SK-N-SH (cell line): ENCODE data around the gene FRA10AC1. TPM values are rescaled to one million over a fixed set of nuclear protein-coding genes. Genes with fewer than 3 reads are reported as not detected.

Source experiments
- CTCF ChIA-PET: fragments of 300-600, 350-600 bp; formaldehyde crosslinking; extraction: SDS; loops from one replicate; lab custom pipeline; 2021; lab: Yijun Ruan, JAX
- POLR2A ChIA-PET: fragments of 350-600 bp; sonication (Branson Sonifier 250); formaldehyde crosslinking; extraction: SDS; loops from one replicate; lab custom pipeline; 2020; ENCODE audit warnings: antibody characterized with exemption, inconsistent platforms; lab: Yijun Ruan, JAX
- DNase-seq: peaks from one replicate; pipeline ENCODE4 v3.0.0; 2012
- H2AFZ ChIP-seq: fragments of 200-600 bp; sonication (generic); 2 replicates; pipeline ENCODE4 v1.8.1; 2016; ENCODE audit warnings: antibody characterized with exemption, mild to moderate bottlenecking, low read depth
- H3F3A ChIP-seq: fragments of 200-600 bp; sonication (generic); replicated peaks from 2 replicates; pipeline ENCODE3; 2016; ENCODE audit warnings: antibody characterized with exemption, mild to moderate bottlenecking; ENCODE audit not compliant: insufficient read depth
- H3K27ac ChIP-seq, 2 experiments: fragments of 200-500 bp in 1 of 2; fragments of 200-600 bp in 1 of 2; sonication (Bioruptor generic) in 1 of 2; sonication (generic), shearing (Covaris generic) in 1 of 2; 2 replicates each; pipeline versions ENCODE4 v1.5.1 to v1.6.1; 2014 to 2016; ENCODE audit warnings: low read depth in 2 of 2, inconsistent platforms in 1 of 2, low read length in 1 of 2, mild to moderate bottlenecking in 1 of 2, mixed read lengths in 1 of 2
- H3K27me3 ChIP-seq: fragments of 200-600 bp; sonication (generic), shearing (Covaris generic); 2 replicates; pipeline ENCODE4 v1.6.1; 2016; ENCODE audit warnings: mixed run types; ENCODE audit not compliant: insufficient read depth
- H3K36me3 ChIP-seq, 2 experiments: fragments of 200-500 bp in 1 of 2; fragments of 200-600 bp in 1 of 2; sonication (Bioruptor generic) in 1 of 2; sonication (generic) in 1 of 2; replicated peaks in 1 of 2; 2 replicates each; pipeline versions ENCODE3 to v1.5.1; 2014 to 2016; ENCODE audit warnings: low read length in 1 of 2, mild to moderate bottlenecking in 1 of 2; ENCODE audit not compliant: insufficient read depth in 2 of 2, control insufficient read depth in 1 of 2
- H3K4me1 ChIP-seq, 2 experiments: fragments of 200-500 bp in 1 of 2; fragments of 200-600 bp in 1 of 2; sonication (Bioruptor generic) in 1 of 2; sonication (generic), shearing (Covaris generic) in 1 of 2; 2 replicates each; pipeline versions ENCODE4 v1.5.1 to v1.6.1; 2014 to 2016; ENCODE audit warnings: low read depth in 1 of 2, low read length in 1 of 2, mixed run types in 1 of 2; ENCODE audit not compliant: insufficient read depth in 2 of 2, control insufficient read depth in 1 of 2
- H3K4me2 ChIP-seq: fragments of 200-600 bp; sonication (generic), shearing (Covaris generic); 2 replicates; pipeline ENCODE4 v1.6.1; 2017; ENCODE audit warnings: mixed run types
- H3K4me3 ChIP-seq, 2 experiments: fragments of 200-500 bp in 1 of 2; fragments of 200-600 bp in 1 of 2; sonication (Bioruptor generic) in 1 of 2; sonication (generic), shearing (Covaris generic) in 1 of 2; 2 replicates each; pipeline versions ENCODE4 v1.5.1 to v1.8.1; 2014 to 2016; ENCODE audit warnings: low read depth in 2 of 2, inconsistent platforms in 1 of 2, low read length in 1 of 2, mild to moderate bottlenecking in 1 of 2, mixed read lengths in 1 of 2, moderate library complexity in 1 of 2
- H3K79me2 ChIP-seq: fragments of 200-600 bp; sonication (generic); 2 replicates; pipeline ENCODE4 v1.8.1; 2017; ENCODE audit warnings: mild to moderate bottlenecking; ENCODE audit not compliant: insufficient read depth
- H3K9ac ChIP-seq: fragments of 200-600 bp; sonication (generic); 2 replicates; pipeline ENCODE4 v1.6.1; 2017; ENCODE audit warnings: mixed run types
- H3K9me2 ChIP-seq: fragments of 200-600 bp; sonication (generic); 2 replicates; pipeline ENCODE4 v1.6.1; 2017; ENCODE audit warnings: mixed run types
- H3K9me3 ChIP-seq: fragments of 200-600 bp; sonication (generic); 2 replicates; pipeline ENCODE4 v1.6.1; 2017; ENCODE audit warnings: mixed run types, mild to moderate bottlenecking, moderate library complexity
- H4K20me1 ChIP-seq: fragments of 200-600 bp; sonication (generic); 2 replicates; pipeline ENCODE4 v1.6.1; 2017; ENCODE audit warnings: mild to moderate bottlenecking, mixed run types; ENCODE audit not compliant: insufficient read depth
- ELF1 ChIP-seq: IDR thresholded peaks from 2 replicates; pipeline ENCODE4 v1.4.0; 2012
- EZH2phosphoT487 ChIP-seq: fragments of 200-600 bp; sonication (generic); IDR thresholded peaks from 2 replicates; pipeline ENCODE4 v1.6.1; 2017; ENCODE audit warnings: low read depth, mixed run types, mild to moderate bottlenecking, antibody characterized with exemption, moderate library complexity, borderline replicate concordance
- FOSL2 ChIP-seq: IDR thresholded peaks from 2 replicates; pipeline ENCODE4 v1.4.0; 2012; ENCODE audit warnings: low read depth, mild to moderate bottlenecking, moderate library complexity, borderline replicate concordance
- FOXJ3 ChIP-seq: sonication (generic); formaldehyde crosslinking; IDR thresholded peaks from 2 replicates; pipeline ENCODE4 v1.5.1; 2020; ENCODE audit warnings: mild to moderate bottlenecking, missing genetic modification reagents
- IRF3 ChIP-seq: fragments of 150-350 bp; IDR thresholded peaks from 2 replicates; pipeline ENCODE4 v1.6.1; 2016; ENCODE audit warnings: mild to moderate bottlenecking, low read depth, low read length
- NRF1 ChIP-seq: IDR thresholded peaks from 2 replicates; pipeline ENCODE4 v1.6.1; 2012; ENCODE audit warnings: low read depth, mild to moderate bottlenecking, low read length
- POLR2AphosphoS5 ChIP-seq: IDR thresholded peaks from 2 replicates; pipeline ENCODE4 v1.6.1; 2012; ENCODE audit warnings: low read depth, low read length
- RAD21 ChIP-seq: IDR thresholded peaks from 2 replicates; pipeline ENCODE4 v1.6.1; 2012; ENCODE audit warnings: mild to moderate bottlenecking, low read length
- RXRA ChIP-seq: IDR thresholded peaks from 2 replicates; pipeline ENCODE4 v1.4.0; 2012; ENCODE audit warnings: low read depth, mild to moderate bottlenecking, borderline replicate concordance
- WGBS: methylation state at CpG from one replicate; pipeline ENCODE4 v1.1.6; 2017; ENCODE audit warnings: low lambda C conversion rate; 5-methylcytosine and 5-hydroxymethylcytosine counted together
- polyA plus RNA-seq, 3 experiments: library from polyadenylated mRNA; depleted of rRNA; stranded (reverse); fragments of >200 nt; gene quantifications; 2 replicates each; pipeline ENCODE4 v1.2.3, GENCODE V29; 2012
- TF ChIP-seq, protein P1 (sequence below): IDR thresholded peaks from 2 replicates; pipeline ENCODE4 v1.6.1; 2012; ENCODE audit warnings: mild to moderate bottlenecking, low read depth, low read length, moderate library complexity
- TF ChIP-seq, protein P2 (sequence below): fragments of 150-350 bp; IDR thresholded peaks from 2 replicates; pipeline ENCODE4 v1.6.1; 2017; ENCODE audit warnings: antibody characterized with exemption, low read length, low read depth, borderline replicate concordance
- TF ChIP-seq, protein P3 (sequence below): fragments of 200-600 bp; sonication (generic); IDR thresholded peaks from 2 replicates; pipeline ENCODE4 v1.6.1; 2017; ENCODE audit warnings: antibody characterized with exemption, mild to moderate bottlenecking, moderate library complexity

Gene FRA10AC1
- polyA plus RNA-seq, 1 of the 3 experiments (the other 2 are of a cell fraction), result 3.9 TPM

DNA sequence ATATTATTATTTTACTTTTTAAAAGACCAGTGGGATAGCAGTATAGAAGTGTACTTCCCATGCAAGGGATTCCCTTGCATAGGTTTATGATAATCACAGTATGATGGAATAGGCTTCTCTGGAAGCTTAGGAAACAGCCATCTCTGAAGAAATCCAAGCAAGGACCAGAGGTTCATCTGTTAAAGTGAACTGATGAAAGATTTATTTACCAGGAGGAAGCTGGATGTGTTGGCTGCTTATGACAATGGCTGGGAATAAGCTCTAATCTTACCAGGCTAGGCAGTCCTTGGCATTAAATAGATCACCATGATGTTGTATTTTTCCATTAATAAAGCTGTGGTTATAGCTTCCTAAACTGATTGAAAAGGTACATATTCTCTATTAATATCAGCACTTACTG, 32.0 kb downstream of the FRA10AC1 start:
- H3K9ac ChIP-seq, result no peak overlapping the region
- no peaks in the 10 kb centered on the region for H3K79me2 ChIP-seq
- no peaks in the 10 kb centered on the region for H3K4me1 ChIP-seq
- no peak for DNase-seq
- POLR2A ChIA-PET, result no interaction called here
- TF ChIP-seq, protein P1, sequence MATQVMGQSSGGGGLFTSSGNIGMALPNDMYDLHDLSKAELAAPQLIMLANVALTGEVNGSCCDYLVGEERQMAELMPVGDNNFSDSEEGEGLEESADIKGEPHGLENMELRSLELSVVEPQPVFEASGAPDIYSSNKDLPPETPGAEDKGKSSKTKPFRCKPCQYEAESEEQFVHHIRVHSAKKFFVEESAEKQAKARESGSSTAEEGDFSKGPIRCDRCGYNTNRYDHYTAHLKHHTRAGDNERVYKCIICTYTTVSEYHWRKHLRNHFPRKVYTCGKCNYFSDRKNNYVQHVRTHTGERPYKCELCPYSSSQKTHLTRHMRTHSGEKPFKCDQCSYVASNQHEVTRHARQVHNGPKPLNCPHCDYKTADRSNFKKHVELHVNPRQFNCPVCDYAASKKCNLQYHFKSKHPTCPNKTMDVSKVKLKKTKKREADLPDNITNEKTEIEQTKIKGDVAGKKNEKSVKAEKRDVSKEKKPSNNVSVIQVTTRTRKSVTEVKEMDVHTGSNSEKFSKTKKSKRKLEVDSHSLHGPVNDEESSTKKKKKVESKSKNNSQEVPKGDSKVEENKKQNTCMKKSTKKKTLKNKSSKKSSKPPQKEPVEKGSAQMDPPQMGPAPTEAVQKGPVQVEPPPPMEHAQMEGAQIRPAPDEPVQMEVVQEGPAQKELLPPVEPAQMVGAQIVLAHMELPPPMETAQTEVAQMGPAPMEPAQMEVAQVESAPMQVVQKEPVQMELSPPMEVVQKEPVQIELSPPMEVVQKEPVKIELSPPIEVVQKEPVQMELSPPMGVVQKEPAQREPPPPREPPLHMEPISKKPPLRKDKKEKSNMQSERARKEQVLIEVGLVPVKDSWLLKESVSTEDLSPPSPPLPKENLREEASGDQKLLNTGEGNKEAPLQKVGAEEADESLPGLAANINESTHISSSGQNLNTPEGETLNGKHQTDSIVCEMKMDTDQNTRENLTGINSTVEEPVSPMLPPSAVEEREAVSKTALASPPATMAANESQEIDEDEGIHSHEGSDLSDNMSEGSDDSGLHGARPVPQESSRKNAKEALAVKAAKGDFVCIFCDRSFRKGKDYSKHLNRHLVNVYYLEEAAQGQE, result no peak
- TF ChIP-seq ELF1 (no peak), RAD21 (no peak), RXRA (no peak), NRF1 (no peak), EZH2phosphoT487 (no peak)
- TF ChIP-seq, protein P2, sequence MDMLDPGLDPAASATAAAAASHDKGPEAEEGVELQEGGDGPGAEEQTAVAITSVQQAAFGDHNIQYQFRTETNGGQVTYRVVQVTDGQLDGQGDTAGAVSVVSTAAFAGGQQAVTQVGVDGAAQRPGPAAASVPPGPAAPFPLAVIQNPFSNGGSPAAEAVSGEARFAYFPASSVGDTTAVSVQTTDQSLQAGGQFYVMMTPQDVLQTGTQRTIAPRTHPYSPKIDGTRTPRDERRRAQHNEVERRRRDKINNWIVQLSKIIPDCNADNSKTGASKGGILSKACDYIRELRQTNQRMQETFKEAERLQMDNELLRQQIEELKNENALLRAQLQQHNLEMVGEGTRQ, result no peak
- TF ChIP-seq, protein P3, sequence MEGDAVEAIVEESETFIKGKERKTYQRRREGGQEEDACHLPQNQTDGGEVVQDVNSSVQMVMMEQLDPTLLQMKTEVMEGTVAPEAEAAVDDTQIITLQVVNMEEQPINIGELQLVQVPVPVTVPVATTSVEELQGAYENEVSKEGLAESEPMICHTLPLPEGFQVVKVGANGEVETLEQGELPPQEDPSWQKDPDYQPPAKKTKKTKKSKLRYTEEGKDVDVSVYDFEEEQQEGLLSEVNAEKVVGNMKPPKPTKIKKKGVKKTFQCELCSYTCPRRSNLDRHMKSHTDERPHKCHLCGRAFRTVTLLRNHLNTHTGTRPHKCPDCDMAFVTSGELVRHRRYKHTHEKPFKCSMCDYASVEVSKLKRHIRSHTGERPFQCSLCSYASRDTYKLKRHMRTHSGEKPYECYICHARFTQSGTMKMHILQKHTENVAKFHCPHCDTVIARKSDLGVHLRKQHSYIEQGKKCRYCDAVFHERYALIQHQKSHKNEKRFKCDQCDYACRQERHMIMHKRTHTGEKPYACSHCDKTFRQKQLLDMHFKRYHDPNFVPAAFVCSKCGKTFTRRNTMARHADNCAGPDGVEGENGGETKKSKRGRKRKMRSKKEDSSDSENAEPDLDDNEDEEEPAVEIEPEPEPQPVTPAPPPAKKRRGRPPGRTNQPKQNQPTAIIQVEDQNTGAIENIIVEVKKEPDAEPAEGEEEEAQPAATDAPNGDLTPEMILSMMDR, result no peak
- H3K27ac ChIP-seq, result no peak overlapping the region
- H2AFZ ChIP-seq, result no peak overlapping the region
- H4K20me1 ChIP-seq, result no peaks in the 10 kb centered on the region
- no peaks in the 10 kb centered on the region for H3K9me2 ChIP-seq
- H3K36me3 ChIP-seq, result peaks cover 64 to 80% of the 10 kb centered on the region in 2 experiments
- H3K27me3 ChIP-seq, result no peaks in the 10 kb centered on the region
- no peaks in the 10 kb centered on the region for H3K9me3 ChIP-seq
- H3K4me2 ChIP-seq, result no peak overlapping the region
- H3K4me3 ChIP-seq, result no peak overlapping the region
- CTCF ChIA-PET, result interaction anchor here (0.5 to 1.9 kb wide), 4 partner anchors 10 to 116 kb away, joined by 3 to 8 read pairs (median 4); partner anchors contain the start of gene FRA10AC1
- no peaks in the 10 kb centered on the region for H3F3A ChIP-seq

- no peak overlapping the region for H3K27ac ChIP-seq
- TF ChIP-seq IRF3 (no peak), POLR2AphosphoS5 (no peak), FOXJ3 (no peak), FOSL2 (no peak)
- H3K9ac ChIP-seq, result no peak overlapping the region
- no peaks in the 10 kb centered on the region for H3F3A ChIP-seq
- no peaks in the 10 kb centered on the region for H3K79me2 ChIP-seq
- no peak overlapping the region for H3K4me3 ChIP-seq
- WGBS, result 98% methylated on average over 3 of the region's 3 CpGs
- H3K4me2 ChIP-seq, result no peak overlapping the region
- H4K20me1 ChIP-seq, result no peaks in the 10 kb centered on the region
- no peaks in the 10 kb centered on the region for H3K27me3 ChIP-seq
- H2AFZ ChIP-seq, result no peak overlapping the region
- H3K9me2 ChIP-seq, result no peaks in the 10 kb centered on the region
- DNase-seq, result no peak
- H3K36me3 ChIP-seq, result peaks cover 56 to 60% of the 10 kb centered on the region in 2 experiments
- CTCF ChIA-PET, result interaction anchor here (1.4 kb wide), 1 partner anchor 117 kb away, joined by 5 read pairs; no protein-coding TSS in a partner anchor
- H3K9me3 ChIP-seq, result no peaks in the 10 kb centered on the region
- H3K4me1 ChIP-seq, result no peaks in the 10 kb centered on the region
- POLR2A ChIA-PET, result no interaction called here
These were observed 34.6 kb downstream of the FRA10AC1 start for GRCh38 chr10:93667795-93668194.
